GM19455 (cell line): ENCODE measurements around the gene APCDD1L.
"Not testable (repeated sequence)": the region's sequence is repeated elsewhere in the genome, so short reads cannot be mapped to it uniquely, and the experiment has no call there.

Experiments
- ATAC-seq: cut with Tn5 transposase; IDR thresholded peaks from one replicate; pipeline ENCODE4 v1.9.1; 2021; ENCODE audit not compliant: unreplicated experiment

The APCDD1L gene

DNA sequence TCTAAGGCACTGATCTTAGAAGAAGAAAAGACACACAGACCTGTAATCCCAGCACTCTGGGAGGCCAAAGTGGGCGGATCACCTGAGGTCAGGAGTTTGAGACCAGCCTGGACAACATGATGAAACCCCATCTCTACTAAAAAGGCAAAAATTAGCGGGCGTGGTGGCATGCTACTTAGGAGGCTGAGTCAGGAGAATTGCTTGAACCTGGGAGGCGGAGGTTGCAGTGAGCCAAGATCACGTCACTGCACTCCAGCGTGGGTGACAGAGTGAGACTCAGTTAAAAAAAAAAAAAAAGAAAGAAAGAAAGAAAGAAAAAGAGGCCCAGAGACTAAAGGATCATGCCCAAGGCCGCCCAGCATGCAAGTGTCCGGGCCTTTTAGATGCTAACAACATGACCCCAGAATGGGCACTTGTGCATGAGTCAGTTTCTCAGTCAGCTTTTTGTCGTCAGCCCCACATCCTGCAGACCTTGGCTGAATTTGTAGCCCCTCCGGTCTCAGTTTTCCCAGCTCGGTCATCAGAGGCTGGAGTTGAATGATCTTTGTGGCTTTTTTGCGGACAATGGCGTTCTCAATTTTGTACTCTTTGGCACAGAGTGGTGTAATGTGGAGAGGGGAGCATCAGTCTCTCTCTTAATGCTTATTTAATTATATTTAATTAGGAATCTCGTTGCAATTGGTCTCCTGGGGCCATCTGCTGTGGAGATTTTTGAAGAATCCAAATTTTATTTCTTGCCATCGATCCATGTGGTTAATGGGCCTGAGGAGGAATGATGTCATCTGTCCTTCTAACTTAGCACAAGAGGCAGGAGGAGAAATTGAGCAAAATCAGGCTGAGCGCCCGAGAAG is 30.6 kb upstream of the APCDD1L start:
- ATAC-seq: no peak

DNA sequence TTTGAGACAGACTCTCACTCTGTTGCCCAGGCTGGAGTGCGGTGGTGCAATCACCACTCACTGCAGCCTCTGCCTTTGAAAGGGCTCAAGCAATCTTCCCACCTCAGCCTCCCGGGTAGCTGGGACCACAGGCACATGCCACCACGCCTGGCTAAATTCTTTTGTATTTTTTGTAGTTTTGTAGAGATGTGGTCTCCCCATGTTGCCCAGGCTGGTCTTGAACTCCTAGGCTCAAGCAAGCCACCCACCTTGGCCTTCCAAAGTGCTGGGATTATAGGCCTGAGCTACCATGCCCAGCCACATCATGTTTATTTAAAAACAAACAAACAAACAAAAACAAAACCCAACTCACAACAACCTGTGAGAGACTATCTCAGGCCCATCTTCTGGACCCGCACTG is 29.7 kb upstream of the APCDD1L start:
- no peak for ATAC-seq

DNA sequence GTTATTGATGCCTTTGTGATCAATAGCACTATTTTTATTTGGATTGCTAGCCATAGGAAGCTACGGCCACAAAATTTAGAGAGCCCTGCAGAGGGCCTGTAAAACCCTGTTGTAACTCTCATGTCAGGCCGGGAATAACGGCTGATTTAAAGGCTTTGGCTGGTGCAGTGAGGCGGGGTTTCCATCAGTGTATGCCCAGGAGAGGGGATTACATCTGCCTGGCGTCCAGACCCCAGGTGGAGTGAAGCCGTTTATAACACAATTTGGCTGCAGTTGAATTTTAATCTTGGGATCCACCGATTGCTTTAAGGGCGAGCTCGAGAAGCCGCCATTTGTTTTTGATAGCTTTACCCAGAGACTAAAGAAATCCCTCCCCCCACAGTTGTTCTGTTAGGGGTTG is 29.1 kb upstream of the APCDD1L start:
- no peak for ATAC-seq

DNA sequence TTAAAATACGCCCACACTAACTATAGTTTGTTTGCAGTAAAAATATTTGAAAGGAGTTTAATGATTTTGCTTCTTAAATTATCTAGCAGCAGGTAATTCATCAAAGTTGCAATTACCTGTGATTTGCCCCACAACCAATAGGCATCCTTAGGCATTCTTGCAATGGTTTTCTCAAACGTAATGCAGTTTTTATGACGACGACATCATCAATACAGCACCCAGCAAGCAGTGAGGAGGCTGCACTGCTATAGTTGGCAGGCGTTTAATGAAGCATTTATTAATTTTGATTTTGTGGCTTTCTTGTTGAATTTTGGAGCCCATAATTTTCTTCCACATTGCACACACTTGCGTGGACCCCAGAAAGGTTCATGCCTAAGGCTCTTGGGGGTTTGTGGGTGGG is 28.1 kb upstream of the APCDD1L start:
- no peak for ATAC-seq

DNA sequence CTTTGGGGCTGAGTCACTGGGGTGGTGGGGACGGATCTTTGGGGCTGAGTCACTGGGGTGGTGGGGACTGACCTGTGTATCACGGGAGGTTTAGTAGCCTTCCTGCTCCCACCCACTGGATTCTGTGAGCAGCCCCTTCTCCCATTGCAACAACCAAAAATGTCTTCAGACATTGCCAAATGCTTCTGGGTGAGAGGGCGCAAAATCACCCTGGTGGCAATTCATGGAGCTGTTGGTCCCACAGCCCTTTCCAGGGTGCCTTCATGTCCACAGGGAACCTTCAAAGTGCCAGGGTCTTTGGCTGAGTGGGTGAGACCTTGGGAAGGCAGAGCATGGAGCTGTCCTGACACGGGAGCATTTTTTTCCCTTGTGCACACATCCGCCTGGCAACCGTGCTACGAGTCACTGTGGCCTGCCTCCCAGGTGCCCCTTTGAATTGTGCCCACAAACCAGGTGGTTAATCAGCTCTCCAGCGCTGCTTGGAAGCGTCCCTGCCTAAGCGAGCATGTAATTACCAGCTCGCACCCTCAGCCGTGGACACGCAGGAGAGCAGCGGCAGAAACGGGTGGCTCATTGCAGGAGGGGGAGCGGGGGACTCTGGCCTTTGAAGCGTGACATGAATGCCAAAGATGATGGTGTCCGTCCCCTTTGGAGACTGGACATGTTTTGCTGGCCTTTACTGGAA is 27.4 kb upstream of the APCDD1L start:
- no peak for ATAC-seq

- ATAC-seq: not testable (repeated sequence)
Measured at GRCh38 chr20:58542034-58542410, 26.8 kb upstream of the APCDD1L start.

GRCh38 chr20:58538752-58539151 is 23.6 kb upstream of the APCDD1L start:
- no peak for ATAC-seq

GRCh38 chr20:58537831-58538230 is 22.6 kb upstream of the APCDD1L start:
- no peak for ATAC-seq

GRCh38 chr20:58536289-58536688 is 21.1 kb upstream of the APCDD1L start:
- no peak for ATAC-seq

DNA sequence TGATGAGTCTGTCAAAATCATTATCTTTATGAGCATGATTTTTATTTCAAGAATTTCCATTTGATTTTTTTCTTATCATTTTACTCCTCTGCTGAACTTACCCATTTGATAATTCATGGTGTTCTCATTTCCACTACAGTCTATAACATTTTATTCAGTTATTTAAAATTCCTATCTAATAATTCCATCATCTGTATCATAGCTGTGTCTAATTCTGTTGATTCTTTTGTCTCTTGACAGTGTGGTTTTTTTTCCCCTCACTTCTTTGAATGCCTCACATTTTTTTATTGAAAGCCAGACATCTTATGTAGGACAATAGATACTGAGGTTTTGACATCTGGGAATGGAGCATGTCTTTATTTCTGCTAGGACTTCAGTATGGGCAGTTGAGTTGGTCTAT is 16.5 kb upstream of the APCDD1L start:
- ATAC-seq: no peak

GRCh38 chr20:58531063-58531462 is 15.9 kb upstream of the APCDD1L start:
- no peak for ATAC-seq

DNA sequence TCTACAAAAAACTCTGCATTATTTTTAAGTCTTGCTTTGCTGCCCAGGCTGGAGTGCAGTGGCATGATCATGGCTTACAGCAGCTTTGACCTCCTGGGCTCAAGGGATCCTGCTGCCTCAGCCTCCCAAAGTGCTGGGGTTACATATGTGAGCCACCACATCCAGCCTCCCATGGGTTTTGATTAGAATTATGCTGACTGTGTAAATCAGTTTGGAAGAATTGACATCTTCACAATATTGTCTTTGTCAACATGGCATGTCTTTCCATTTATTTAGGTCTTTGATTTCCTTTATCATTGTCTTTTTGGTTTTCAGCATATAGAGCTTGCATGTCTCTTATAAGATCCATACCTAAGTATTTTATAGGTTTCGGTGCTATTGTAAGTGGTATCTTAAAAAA is 13.2 kb upstream of the APCDD1L start:
- ATAC-seq: no peak

DNA sequence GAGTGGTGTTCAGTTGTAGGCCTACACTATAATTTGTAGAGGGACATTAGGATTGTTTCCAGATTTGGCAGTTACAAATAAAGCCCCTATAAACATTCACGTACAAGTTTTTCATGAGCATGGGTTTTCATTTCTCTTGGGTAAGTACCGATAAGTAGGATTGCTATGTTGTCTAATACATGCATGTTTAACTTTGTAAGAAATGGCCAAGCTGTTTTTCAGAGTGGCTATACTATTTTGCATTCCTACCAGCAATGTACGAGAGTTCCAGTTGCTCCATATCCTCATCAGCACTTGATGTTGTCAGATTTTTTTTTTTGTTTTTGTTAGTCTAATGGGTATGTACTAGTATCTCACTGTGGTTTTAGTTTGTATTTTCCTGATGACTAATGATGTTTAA is 11.2 kb upstream of the APCDD1L start:
- no peak for ATAC-seq

DNA sequence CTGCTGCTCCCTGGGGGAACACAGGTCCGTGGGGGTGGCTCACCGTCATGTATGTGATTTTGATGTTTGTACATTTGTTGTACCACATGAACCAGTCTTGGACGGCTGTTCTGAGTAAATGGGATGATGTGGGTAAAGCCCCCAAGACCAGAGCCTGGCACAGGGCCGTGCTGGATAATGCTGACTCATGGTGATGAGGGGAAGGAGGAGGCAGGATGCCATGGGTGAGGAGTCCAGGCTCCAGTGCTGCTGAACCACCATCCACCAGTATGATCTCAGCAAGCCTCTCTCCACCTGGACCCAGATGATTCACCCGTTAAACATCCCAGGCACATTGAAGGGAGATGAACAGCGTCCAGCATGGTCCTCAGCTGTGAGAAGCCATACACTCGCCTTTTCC is 9.6 kb upstream of the APCDD1L start:
- no peak for ATAC-seq

DNA sequence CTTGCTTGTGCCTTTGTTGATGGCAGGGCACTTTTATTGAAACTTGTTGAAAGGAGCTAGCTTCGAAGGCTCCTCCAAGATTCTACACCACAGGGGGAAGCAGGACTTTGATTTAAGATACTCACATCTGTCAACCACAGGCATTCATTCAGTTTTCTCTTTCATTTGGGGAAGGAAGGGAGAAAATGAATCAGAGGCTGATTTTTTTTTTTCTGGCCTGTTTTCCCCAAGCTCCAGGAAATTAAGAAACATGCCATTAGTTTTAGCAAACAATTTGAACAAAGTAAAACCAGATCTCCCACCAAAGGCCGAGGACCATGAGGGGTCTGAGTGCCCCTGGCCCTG is 8.7 kb upstream of the APCDD1L start:
- no peak for ATAC-seq

GRCh38 chr20:58523072-58523970 is 8.1 kb upstream of the APCDD1L start:
- ATAC-seq: no peak

DNA sequence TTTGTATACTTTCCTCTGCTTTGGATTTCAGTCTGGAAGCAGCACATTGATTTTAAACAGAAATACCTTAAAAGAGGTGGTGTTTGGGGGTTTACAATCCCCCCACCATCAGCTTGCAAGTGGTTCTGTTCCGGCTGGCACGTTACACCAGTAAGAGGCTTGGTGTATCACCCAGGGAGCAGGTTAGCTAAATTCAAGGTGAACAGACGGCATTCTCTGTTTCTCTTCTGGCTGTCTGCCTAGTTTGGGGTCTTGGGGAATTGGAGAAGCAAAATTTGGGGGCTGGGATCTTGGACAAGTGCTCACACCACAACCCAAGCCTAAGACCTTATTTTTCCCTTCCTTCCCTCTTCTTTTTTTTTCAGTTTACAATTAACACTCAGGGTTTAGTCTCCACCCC is 7.5 kb upstream of the APCDD1L start:
- no peak for ATAC-seq

GRCh38 chr20:58521763-58522162 is 6.6 kb upstream of the APCDD1L start:
- no peak for ATAC-seq

DNA sequence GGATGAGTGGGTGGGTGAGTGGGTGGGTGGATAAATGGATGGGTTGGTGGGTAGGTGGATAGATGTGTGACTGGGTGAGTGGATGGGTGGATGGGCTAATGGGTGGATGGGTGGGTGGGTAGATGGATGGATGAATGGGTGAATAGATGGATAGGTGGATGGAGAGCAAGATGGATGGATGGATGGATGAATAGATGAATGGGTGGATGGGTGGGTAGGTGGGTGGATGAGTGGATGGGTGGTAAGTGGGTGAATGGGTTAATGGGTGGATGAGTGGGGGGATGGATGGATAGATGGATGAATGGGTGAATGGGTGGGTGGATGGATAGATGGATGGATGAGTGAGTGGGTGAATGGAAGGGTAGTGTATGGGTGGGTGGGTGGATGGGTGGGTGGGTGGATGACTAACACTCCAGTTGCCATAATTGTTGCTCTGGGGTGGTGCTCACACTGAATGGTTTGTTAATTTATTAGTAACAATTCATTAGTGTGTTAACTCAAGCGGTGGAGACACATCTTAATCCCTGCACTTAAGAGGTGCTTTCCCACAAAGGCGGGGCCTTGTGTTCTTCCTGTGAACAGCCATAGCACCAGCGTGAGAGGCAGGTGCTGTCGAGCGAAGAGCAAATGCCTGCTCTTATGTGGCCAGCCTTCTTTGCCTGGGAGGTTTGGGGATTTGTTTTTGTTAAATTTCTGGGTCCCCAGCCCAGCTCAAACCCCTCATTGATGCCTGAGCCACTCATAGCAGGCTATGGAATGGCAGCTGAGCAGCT is 4.9 kb upstream of the APCDD1L start:
- ATAC-seq: no peak

DNA sequence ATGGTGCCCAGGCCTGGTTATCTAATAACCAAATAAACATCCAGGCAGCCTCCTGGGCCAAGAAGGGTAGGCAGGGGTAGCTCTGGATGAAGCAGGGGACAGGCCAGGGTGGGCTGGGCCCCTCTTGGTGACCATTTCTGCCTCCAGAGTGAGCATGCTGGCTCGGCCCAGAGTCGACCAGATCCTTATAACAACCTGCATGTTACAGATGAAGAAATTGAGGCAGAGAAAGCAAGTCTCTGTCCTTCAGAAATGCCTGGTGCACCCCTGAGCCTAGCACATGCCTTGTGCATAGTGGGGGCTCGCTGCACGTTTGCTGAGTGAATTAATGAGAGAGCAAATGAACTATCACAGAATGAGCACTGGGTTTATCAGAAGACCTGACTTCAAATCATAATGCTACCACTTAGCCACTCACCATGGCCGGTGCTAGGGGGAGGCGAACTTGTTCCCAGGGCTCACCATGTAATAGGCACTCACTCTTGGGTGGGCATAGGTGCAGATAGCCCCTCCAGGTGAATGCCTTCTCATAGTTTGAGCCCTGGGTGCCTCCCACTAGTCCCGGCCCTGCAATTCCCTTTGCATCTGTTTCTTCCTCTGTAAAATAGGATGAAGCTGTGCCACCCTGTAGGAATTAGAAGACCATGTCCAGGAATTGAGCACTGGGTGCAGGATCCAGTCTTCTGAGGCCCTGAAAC is 3.8 kb upstream of the APCDD1L start:
- no peak for ATAC-seq
